Heart left ventricle (tissue), 16 donors: ENCODE data around the gene KRT222. TPM values are rescaled to one million over a fixed set of nuclear protein-coding genes. Genes with fewer than 3 reads are reported as not detected.

ENCODE experiments used
- ATAC-seq, 4 donors: fragments of 200-7000 bp; cut with Tn5 transposase; one replicate each; pipeline ENCODE4 v1.9.1; 2020 to 2022; ENCODE audit warnings: moderate library complexity in 4 of 4, mild to moderate bottlenecking in 3 of 4, moderate number of reproducible peaks in 1 of 4
- DNase-seq, 5 donors: peaks; one replicate each; pipeline ENCODE4 v3.0.0-alpha.2; 2020
- H3K27ac ChIP-seq, 12 donors: fragments of 200-600 bp; sonication (generic) in 4 of 12; one replicate each; pipeline versions ENCODE4 v1.5.0 to v1.8.0; 2016 to 2022; ENCODE audit warnings: mild to moderate bottlenecking in 2 of 12
- H3K27me3 ChIP-seq, 9 donors: fragments of 200-600 bp; sonication (generic) in 2 of 9; one replicate each; pipeline versions ENCODE4 v1.5.1 to v1.8.0; 2016 to 2022; ENCODE audit warnings: mild to moderate bottlenecking in 3 of 9
- H3K36me3 ChIP-seq, 9 donors: fragments of 200-600 bp; sonication (generic) in 2 of 9; one replicate each; pipeline versions ENCODE4 v1.5.0 to v1.8.0; 2018 to 2022; ENCODE audit warnings: mild to moderate bottlenecking in 2 of 9
- H3K4me1 ChIP-seq, 12 donors: fragments of 200-600 bp; sonication (generic) in 4 of 12; one replicate each; pipeline versions ENCODE4 v1.5.0 to v1.8.0; 2016 to 2022; ENCODE audit warnings: mild to moderate bottlenecking in 3 of 12
- H3K4me3 ChIP-seq, 12 donors: fragments of 200-600 bp; sonication (generic) in 4 of 12; one replicate each; pipeline versions ENCODE4 v1.5.0 to v1.8.0; 2017 to 2022; ENCODE audit warnings: mild to moderate bottlenecking in 9 of 12, moderate library complexity in 4 of 12
- H3K9me3 ChIP-seq, 12 donors: fragments of 200-600 bp; sonication (generic) in 4 of 12; one replicate each; pipeline versions ENCODE4 v1.5.0 to v1.8.0; 2016 to 2022; ENCODE audit warnings: mild to moderate bottlenecking in 1 of 12
- POLR2A ChIP-seq, 2 donors: fragments of 450-650 bp; IDR thresholded peaks; one replicate each; pipeline ENCODE4 v1.6.1; 2017; ENCODE audit warnings: antibody characterized with exemption in 2 of 2, mild to moderate bottlenecking in 2 of 2, moderate library complexity in 2 of 2
- WGBS, 4 donors: extraction: QIAGEN DNeasy Blood & Tissue Kit in 2 of 4; methylation state at CpG; one replicate each; pipeline versions ENCODE4 v1.1.5 to v1.1.7; 2013 to 2018; 5-methylcytosine and 5-hydroxymethylcytosine counted together
- intact Hi-C, 10 donors: fragments of 100-400 bp; cut with DNase I; formaldehyde crosslinking; loops; one replicate each; pipeline versions ENCODE4 v1.11.1 to v1.14.2; 2022
- polyA plus RNA-seq, 2 donors: library from polyadenylated mRNA; stranded (reverse); fragments of 200-250 nt; gene quantifications; one replicate each; pipeline ENCODE4 v1.2.3, GENCODE V29; 2013
- total RNA-seq, 9 donors: library from RNA; depleted of rRNA in 2 of 9; stranded (reverse); fragments of >200 nt in 2 of 9; fragmentation: NEBNext Ultra II Directional in 3 of 9; extraction: Animal tissue kit (Norgen Biotek cat#: 25700) in 3 of 9; gene quantifications; one replicate each; pipeline versions ENCODE4 v1.1.0 to v1.2.4, GENCODE V29; 2016 to 2023
- TF ChIP-seq, protein P1 (sequence below), 12 donors: fragments of 200-600 bp; sonication (generic) in 4 of 12; IDR thresholded peaks; one replicate each; pipeline versions ENCODE4 v1.5.0 to v1.8.0; 2018 to 2022; ENCODE audit warnings: antibody characterized with exemption in 12 of 12, mild to moderate bottlenecking in 5 of 12
- donor health status: ischemic (EF 13 %, LVEDD 7.1; RV severe dilation, severe dysfunction).
- donor health status: healthy with polysubstance abuse.
- donor health status: DM: no; HTN: yes; CAD: no.
- donor health status: DM: no; HTN: no; CAD: no.
- donor health status: ischemic (EF 25% LVEDD 6.9; RV normal size, moderate dysfunction).
- donor health status: ischemic (EF 25% LVEDD 5.7; RV mildly dilated, moderate dysfunction).
- donor health status: healthy.
- donor health status: DM: yes; HTN: yes; CAD: no.
- donor health status: ischemic (EF 35%, LVEDD 5.7; RV mildly dilated, moderate dysfunction).
- donor health status: nonischemic (EF 11% LVEDD 7.7; RV severe dilation, severe dysfunction).
- donor health status: DM: yes; HTN: yes; CAD: no.
- donor health status: PGD.
- donor health status: ischemic (EF 29% LVEDD 5.4; RV normal size, mild dysfunction).
- donor health status: nonischemic (EF 23%, LVEDD 6.1; RV moderate dilation, normal function).

Gene KRT222
- total and polyA plus RNA-seq, 11 donors, result 0.25 to 1.3 (median 0.96) TPM; not detected in 6

DNA sequence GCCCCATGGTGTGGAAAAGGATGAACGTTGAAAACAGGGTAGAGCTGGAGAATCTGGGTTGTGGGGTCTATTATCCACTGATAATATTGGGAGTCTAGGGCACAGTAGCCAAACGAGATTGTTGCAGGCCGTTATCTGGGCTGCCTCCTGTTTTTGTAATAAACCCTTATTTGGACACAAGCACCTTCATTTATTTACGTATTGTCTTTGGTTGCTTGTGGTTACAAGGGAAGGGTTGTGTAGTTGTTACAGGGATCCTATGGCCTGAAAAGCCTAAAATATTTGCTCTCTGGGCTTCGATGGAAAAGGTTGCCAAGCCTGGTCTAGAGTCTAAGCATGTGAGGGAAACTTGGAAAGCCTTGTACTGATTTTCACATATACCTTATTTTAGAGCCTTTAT, 13.0 kb downstream of the KRT222 start:
- no peaks in the 10 kb centered on the region for H3K27me3 ChIP-seq
- 66 to 75% (median 73%) methylated on average over 5 of the region's 5 CpGs for WGBS, 4 donors
- ATAC-seq (no peak), DNase-seq (no peak)
- no peak overlapping the region for H3K4me3 ChIP-seq
- no peaks in the 10 kb centered on the region for H3K36me3 ChIP-seq
- H3K9me3 ChIP-seq, result no peaks in the 10 kb centered on the region
- no peak overlapping the region for H3K27ac ChIP-seq
- intact Hi-C loops, result loop anchor here in 1 of 10 donors (10.0 kb wide), 1 partner anchor 133 kb away; the partner anchor contains the start of gene KRT27
- peaks cover 0 to 12% (median 9%) of the 10 kb centered on the region in 12 donors for H3K4me1 ChIP-seq
- TF ChIP-seq, protein P1, sequence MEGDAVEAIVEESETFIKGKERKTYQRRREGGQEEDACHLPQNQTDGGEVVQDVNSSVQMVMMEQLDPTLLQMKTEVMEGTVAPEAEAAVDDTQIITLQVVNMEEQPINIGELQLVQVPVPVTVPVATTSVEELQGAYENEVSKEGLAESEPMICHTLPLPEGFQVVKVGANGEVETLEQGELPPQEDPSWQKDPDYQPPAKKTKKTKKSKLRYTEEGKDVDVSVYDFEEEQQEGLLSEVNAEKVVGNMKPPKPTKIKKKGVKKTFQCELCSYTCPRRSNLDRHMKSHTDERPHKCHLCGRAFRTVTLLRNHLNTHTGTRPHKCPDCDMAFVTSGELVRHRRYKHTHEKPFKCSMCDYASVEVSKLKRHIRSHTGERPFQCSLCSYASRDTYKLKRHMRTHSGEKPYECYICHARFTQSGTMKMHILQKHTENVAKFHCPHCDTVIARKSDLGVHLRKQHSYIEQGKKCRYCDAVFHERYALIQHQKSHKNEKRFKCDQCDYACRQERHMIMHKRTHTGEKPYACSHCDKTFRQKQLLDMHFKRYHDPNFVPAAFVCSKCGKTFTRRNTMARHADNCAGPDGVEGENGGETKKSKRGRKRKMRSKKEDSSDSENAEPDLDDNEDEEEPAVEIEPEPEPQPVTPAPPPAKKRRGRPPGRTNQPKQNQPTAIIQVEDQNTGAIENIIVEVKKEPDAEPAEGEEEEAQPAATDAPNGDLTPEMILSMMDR (IDR thresholded peaks at IDR 0.05), result no peak
- TF ChIP-seq POLR2A (IDR thresholded peaks at IDR 0.05), result no peak

- Histone ChIP-seq H3K27me3 (no peaks in the 10 kb centered on the region), H3K4me3 (peak overlapping the region; percentile 70 to 97 (median 90)), H3K9me3 (no peaks in the 10 kb centered on the region), H3K27ac (peak overlapping the region; percentile 95 to 100 (median 98)), H3K36me3 (peaks cover 0 to 27% (median 18%) of the 10 kb centered on the region in 9 donors), H3K4me1 (peaks cover 0 to 38% (median 27%) of the 10 kb centered on the region in 12 donors)
- WGBS, 4 donors, result 2 to 6% (median 3%) methylated on average over 24 to 28 of the region's 28 CpGs
- TF ChIP-seq, protein P1 (IDR thresholded peaks at IDR 0.05), result no peak
- no peak for TF ChIP-seq POLR2A (IDR thresholded peaks at IDR 0.05)
- intact Hi-C loops, result loop anchor here in 1 of 10 donors (10.0 kb wide), 1 partner anchor 146 kb away; the partner anchor contains the start of gene KRT28
- peak; percentile 51 to 62 (median 54) for ATAC-seq
- DNase-seq, result peak in 1 of 5 donors; percentile 65
Observed at GRCh38 chr17:40648384-40648968, 16.5 kb downstream of the KRT222 start.

GRCh38 chr17:40647624-40648383, 17.2 kb downstream of the KRT222 start, which contains the start of gene SMARCE1:
Gene SMARCE1, minus strand, starts transcription at chr17:40647818. Its CDS starts 2,016 bp downstream, at chr17:40645802.
- Histone ChIP-seq H3K27me3 (no peaks in the 10 kb centered on the region), H3K4me1 (peaks cover 0 to 38% (median 27%) of the 10 kb centered on the region in 12 donors), H3K4me3 (peak within 1 kb of the TSS; percentile 70 to 97 (median 90)), H3K9me3 (no peaks in the 10 kb centered on the region), H3K36me3 (peaks cover 0 to 34% (median 25%) of the 10 kb centered on the region in 9 donors), H3K27ac (peak within 1 kb of the TSS; percentile 95 to 100 (median 98))
- peak; percentile 76 to 90 (median 90) for ATAC-seq
- WGBS, 4 donors, result 0 to 1% (median 0%) methylated on average over 41 to 64 of the region's 64 CpGs
- intact Hi-C loops, result loop anchor here in 1 of 10 donors (10.0 kb wide), 1 partner anchor 147 kb away; the partner anchor contains the start of gene KRT28
- peak; percentile 65 to 84 (median 75) for DNase-seq
- TF ChIP-seq POLR2A (IDR thresholded peaks at IDR 0.05), result no peak
- TF ChIP-seq, protein P1 (IDR thresholded peaks at IDR 0.05), result no peak
